ENCODE measurements around the gene SLC16A12. TPM values are rescaled to one million over a fixed set of nuclear protein-coding genes. Genes with fewer than 3 reads are reported as not detected.

SLC16A12 gene
- total and polyA plus RNA-seq, 2 of the 8 experiments (the other 6 are each of a cell fraction or from before 2014, with no cell fraction given), result 1.6 to 1.9 TPM

GRCh38 chr10:89442289-89442688, 93.1 kb downstream of the SLC16A12 start:
- Histone ChIP-seq H4K8ac (ENCODE audit: extremely low read depth, insufficient read depth, low read length) (no peak overlapping the region), H3K36me3 (ENCODE audit: control insufficient read depth in 2 of 4, insufficient read depth in 4 of 4, low read length in 3 of 4) (no peaks in the 10 kb centered on the region), H3K79me2 (ENCODE audit: control insufficient read depth in 1 of 2, insufficient read depth in 2 of 2, low read length in 2 of 2) (no peaks in the 10 kb centered on the region), H4K5ac (ENCODE audit: insufficient read length, low read depth, low read length) (no peak overlapping the region), H3K23ac (ENCODE audit: insufficient read length) (no peak overlapping the region), H3K79me1 (ENCODE audit: low read depth, low read length) (no peaks in the 10 kb centered on the region), H3K4me3 (ENCODE audit: extremely low read depth in 1 of 4, insufficient read depth in 2 of 4, low read depth in 3 of 4, low read length in 4 of 4) (no peak overlapping the region), H3K4me2 (ENCODE audit: insufficient read depth in 1 of 2, low read depth in 2 of 2, low read length in 2 of 2) (no peak overlapping the region), H3K27me3 (replicated peaks in 1 of 4; ENCODE audit: control insufficient read depth in 3 of 4, extremely low read depth in 1 of 4, insufficient read depth in 3 of 4, low read length in 3 of 4) (no peaks in the 10 kb centered on the region; a peak in 1 of 7 replicates), H2BK12ac (ENCODE audit: low read depth, low read length) (no peak overlapping the region), H2BK120ac (replicated peaks; ENCODE audit: low read depth, low read length) (no peak overlapping the region), H3K9me3 (ENCODE audit: insufficient read depth in 2 of 2, low read depth in 1 of 2, low read length in 1 of 2) (peaks cover 4 to 9% of the 10 kb centered on the region in 2 experiments; a peak in 2 of 4 replicates), H3K27ac (ENCODE audit: low read depth, low read length) (no peak overlapping the region), H3K14ac (ENCODE audit: insufficient read length) (no peak overlapping the region), H4K20me1 (replicated peaks in 1 of 2; ENCODE audit: control insufficient read depth in 1 of 2, insufficient read depth in 2 of 2, low read length in 2 of 2) (no peaks in the 10 kb centered on the region), H2BK20ac (ENCODE audit: low read length) (no peak overlapping the region), H3K9ac (replicated peaks in 1 of 4; ENCODE audit: extremely low read depth in 1 of 4, low read depth in 3 of 4, low read length in 3 of 4) (no peak overlapping the region), H3K56ac (replicated peaks; ENCODE audit: insufficient read length, low read depth, low read length) (no peak overlapping the region), H3K23me2 (ENCODE audit: low read depth, low read length) (no peaks in the 10 kb centered on the region), H2AFZ (ENCODE audit: low read length) (no peak overlapping the region), H2AK5ac (ENCODE audit: low read depth, low read length) (no peak overlapping the region), H2BK15ac (ENCODE audit: low read length) (no peak overlapping the region), H3K4me1 (replicated peaks in 1 of 4; ENCODE audit: control insufficient read depth in 3 of 4, insufficient read depth in 4 of 4, low read length in 3 of 4) (no peaks in the 10 kb centered on the region), H3K18ac (ENCODE audit: extremely low read depth, low read length) (no peak overlapping the region), H2BK5ac (ENCODE audit: low read depth, low read length) (no peak overlapping the region), H4K91ac (replicated peaks; ENCODE audit: insufficient read length, low read length) (no peak overlapping the region), H3K4ac (replicated peaks; ENCODE audit: insufficient read length, low read depth, low read length) (no peak overlapping the region)
- TF ChIP-seq, protein P1, sequence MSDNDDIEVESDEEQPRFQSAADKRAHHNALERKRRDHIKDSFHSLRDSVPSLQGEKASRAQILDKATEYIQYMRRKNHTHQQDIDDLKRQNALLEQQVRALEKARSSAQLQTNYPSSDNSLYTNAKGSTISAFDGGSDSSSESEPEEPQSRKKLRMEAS (IDR thresholded peaks at IDR 0.05), result no peak
- no peak for TF ChIP-seq SP4 (IDR thresholded peaks at IDR 0.05; ENCODE audit: low read length)
- no peak for TF ChIP-seq SAP30 (IDR thresholded peaks at IDR 0.05; ENCODE audit: insufficient read depth, insufficient replicate concordance, low read length)
- no peak for FAIRE-seq
- ChIA-PET CTCF (ENCODE audit: partially characterized antibody) (no interaction called here), POLR2A (ENCODE audit: partially characterized antibody) (no interaction called here)
- no peak for DNase-seq (ENCODE audit: low read depth in 1 of 2, low spot score in 2 of 2)
- WGBS, 2 experiments (ENCODE audit: extremely low coverage in 1 of 2, insufficient coverage in 1 of 2, insufficient read length in 1 of 2, insufficient replicate concordance in 2 of 2, low coverage in 1 of 2, low lambda C conversion rate in 2 of 2, missing lambda C conversion rate in 1 of 2), result 88% methylated on average over 1 of the region's 1 CpG; no CpG with 5 or more reads in 1 of the 2 experiments

Data from H1 (cell line).